Dendritic cell treated with granulocyte-macrophage colony-stimulating factor and Interleukin-4, amounts not matched to agents 40 ng/mL and 50 ng/mL, for 4 days (primary cell): ENCODE results near the gene PAPSS1.

Experiments used
- H3K27ac Mint-ChIP-seq: one replicate; pipeline ENCODE4 v1.8.0; 2022; ENCODE audit warnings: mild to moderate bottlenecking, mixed read lengths
- H3K27me3 Mint-ChIP-seq: one replicate; pipeline ENCODE4 v1.8.0; 2022; ENCODE audit warnings: mild to moderate bottlenecking, mixed read lengths
- H3K36me3 Mint-ChIP-seq: one replicate; pipeline ENCODE4 v1.8.0; 2022; ENCODE audit warnings: low read depth, mixed read lengths
- H3K4me1 Mint-ChIP-seq: one replicate; pipeline ENCODE4 v1.8.0; 2022; ENCODE audit warnings: low read depth, mixed read lengths
- H3K4me3 Mint-ChIP-seq: one replicate; pipeline ENCODE4 v1.8.0; 2022; ENCODE audit warnings: mild to moderate bottlenecking, moderate library complexity, mixed read lengths
- H3K9me3 Mint-ChIP-seq: one replicate; pipeline ENCODE4 v1.8.0; 2022; ENCODE audit warnings: mixed read lengths
- intact Hi-C: fragments of 100-400 bp; cut with micrococcal nuclease; formaldehyde crosslinking; loops from one replicate; pipeline ENCODE4 v1.15.0; 2022

The PAPSS1 gene

DNA sequence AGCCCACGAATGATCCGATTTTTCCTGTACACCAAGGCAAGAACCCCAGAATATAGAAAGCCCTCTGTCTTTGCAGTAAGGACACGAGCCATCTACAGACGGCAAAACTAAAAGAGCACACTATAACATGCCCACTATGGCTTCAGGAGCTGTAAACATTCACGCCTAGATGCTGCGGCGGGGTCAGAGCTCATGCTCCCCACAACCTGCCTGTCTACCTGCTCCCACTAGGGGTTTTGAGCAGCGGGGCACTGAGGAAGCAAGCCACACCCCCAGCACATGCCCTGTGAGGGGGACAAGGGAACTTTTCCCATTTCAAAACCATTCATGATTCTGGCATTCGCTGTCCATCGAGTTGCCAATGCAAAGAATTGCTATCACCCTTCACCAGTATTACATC lies 144.8 kb downstream of the PAPSS1 start:
- Mint-ChIP-seq H3K36me3 (no peaks in the 10 kb centered on the region), H3K27me3 (no peaks in the 10 kb centered on the region), H3K27ac (no peak overlapping the region), H3K4me3 (no peak overlapping the region), H3K9me3 (peaks cover 6% of the 10 kb centered on the region), H3K4me1 (no peaks in the 10 kb centered on the region)
- intact Hi-C loops: no loop called here

DNA sequence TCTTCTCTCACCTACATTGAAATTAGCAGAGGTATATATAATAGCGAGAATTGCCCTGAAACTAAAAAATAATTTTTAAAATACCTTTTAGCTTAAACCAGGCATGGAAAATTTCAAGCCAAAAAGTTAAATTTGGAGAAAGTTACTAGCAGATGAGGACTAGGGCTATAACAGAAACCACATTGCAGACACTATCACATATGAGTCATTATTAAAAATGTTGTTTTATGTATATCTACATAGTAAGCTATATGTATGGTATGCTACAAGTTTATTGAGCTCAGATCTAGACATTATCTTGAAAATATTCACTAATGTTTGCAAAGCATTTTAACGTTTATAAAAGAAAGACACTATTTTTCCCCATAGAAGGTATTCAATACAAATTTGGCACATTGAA lies 147.8 kb downstream of the PAPSS1 start:
- Mint-ChIP-seq H3K9me3 (no peaks in the 10 kb centered on the region), H3K27me3 (no peaks in the 10 kb centered on the region), H3K36me3 (no peaks in the 10 kb centered on the region), H3K4me1 (no peaks in the 10 kb centered on the region), H3K4me3 (no peak overlapping the region), H3K27ac (no peak overlapping the region)
- intact Hi-C loops: no loop called here

- intact Hi-C loops: no loop called here
- Mint-ChIP-seq H3K4me3 (no peak overlapping the region), H3K27ac (no peak overlapping the region), H3K4me1 (no peaks in the 10 kb centered on the region), H3K9me3 (no peaks in the 10 kb centered on the region), H3K27me3 (no peaks in the 10 kb centered on the region), H3K36me3 (no peaks in the 10 kb centered on the region)
These were observed 149.1 kb downstream of the PAPSS1 start for GRCh38 chr4:107570952-107571351.

DNA sequence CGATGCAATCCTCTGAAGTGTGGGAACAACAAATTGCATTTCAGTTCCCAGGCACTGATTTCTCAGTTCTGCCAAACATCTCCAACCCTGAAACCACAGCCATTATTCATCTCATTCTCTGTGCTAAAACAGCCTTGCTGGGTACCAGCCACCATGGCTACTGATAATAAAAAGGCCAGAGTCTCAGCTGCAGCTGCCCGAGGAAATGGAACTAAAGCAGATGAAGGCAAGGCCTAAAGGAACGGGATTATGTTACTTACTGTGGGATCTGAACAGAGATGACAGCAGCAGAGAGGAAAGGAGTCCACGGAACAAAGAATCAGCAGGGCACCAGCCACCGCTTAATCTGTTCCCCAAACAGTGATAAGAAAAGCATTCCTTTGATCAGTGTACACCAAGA lies 155.7 kb downstream of the PAPSS1 start:
- intact Hi-C loops: no loop called here
- H3K4me3 Mint-ChIP-seq: no peak overlapping the region
- H3K27ac Mint-ChIP-seq: no peak overlapping the region
- H3K4me1 Mint-ChIP-seq: no peaks in the 10 kb centered on the region
- no peaks in the 10 kb centered on the region for H3K36me3 Mint-ChIP-seq
- no peaks in the 10 kb centered on the region for H3K27me3 Mint-ChIP-seq
- peaks cover 18% of the 10 kb centered on the region for H3K9me3 Mint-ChIP-seq
